HCT116 (cell line): Measurements from ENCODE around the gene DDTL.

Experiments used
- ATF3 ChIP-seq: IDR thresholded peaks from 2 replicates; pipeline ENCODE4 v1.6.1; 2012
- CTCF ChIP-seq, 3 experiments: fragments of 200-600 bp in 1 of 3; sonication (generic) in 1 of 3; IDR thresholded peaks in 2 of 3; conservative IDR thresholded peaks in 1 of 3; 2 replicates each; pipeline ENCODE4 v1.5.1; 2012 to 2017; ENCODE audit warnings: low read depth in 2 of 3, low read length in 2 of 3, antibody characterized with exemption in 1 of 3, borderline replicate concordance in 1 of 3, control low read depth in 1 of 3, mild to moderate bottlenecking in 1 of 3, mixed read lengths in 1 of 3, mixed run types in 1 of 3, moderate library complexity in 1 of 3; ENCODE audit not compliant: insufficient read depth in 1 of 3
- EGR1 ChIP-seq: IDR thresholded peaks from 2 replicates; pipeline ENCODE4 v1.6.1; 2012; ENCODE audit warnings: low read depth
- ELF1 ChIP-seq: IDR thresholded peaks from 2 replicates; pipeline ENCODE4 v1.6.1; 2012; ENCODE audit warnings: low read depth, borderline replicate concordance
- EZH2 ChIP-seq: fragments of 200-600 bp; sonication (generic); IDR thresholded peaks from 2 replicates; pipeline ENCODE4 v1.6.1; 2017; ENCODE audit warnings: antibody characterized with exemption, mixed run types
- EZH2phosphoT487 ChIP-seq: fragments of 200-600 bp; IDR thresholded peaks from 2 replicates; pipeline ENCODE4 v1.6.1; 2018; ENCODE audit warnings: antibody characterized with exemption, borderline replicate concordance
- MAX ChIP-seq: IDR thresholded peaks from 2 replicates; pipeline ENCODE4 v1.6.1; 2012
- POLR2A ChIP-seq: IDR thresholded peaks from 2 replicates; pipeline ENCODE4 v1.7.0; 2011; ENCODE audit warnings: borderline replicate concordance; ENCODE audit not compliant: insufficient read depth, insufficient read length; ENCODE audit errors: extremely low read depth
- RAD21 ChIP-seq: IDR thresholded peaks from 2 replicates; pipeline ENCODE4 v1.6.1; 2012; ENCODE audit warnings: low read depth, mild to moderate bottlenecking
- REST ChIP-seq: IDR thresholded peaks from 2 replicates; pipeline ENCODE4 v1.6.1; 2012; ENCODE audit warnings: low read depth
- YY1 ChIP-seq: IDR thresholded peaks from 2 replicates; pipeline ENCODE4 v1.6.1; 2011; ENCODE audit warnings: low read length, low read depth, moderate library complexity, mild to moderate bottlenecking; ENCODE audit not compliant: insufficient replicate concordance; ENCODE audit errors: extremely low read depth
- ZFX ChIP-seq: fragments of 450-650 bp; IDR thresholded peaks from 2 replicates; pipeline ENCODE4 v1.6.1; 2017
- ZNF274 ChIP-seq: fragments of 200-500 bp; sonication (Bioruptor generic); IDR thresholded peaks from 2 replicates; pipeline ENCODE4 v1.6.1; 2014; ENCODE audit warnings: mild to moderate bottlenecking, low read depth, low read length, inconsistent platforms

- TF ChIP-seq RAD21 (no peak), CTCF (IDR thresholded peaks at IDR 0.05 in 2 of 3, conservative IDR thresholded peaks at IDR 0.05 in 1 of 3; ENCODE audit: borderline replicate concordance in 1 of 3, insufficient read depth in 1 of 3, low read depth in 2 of 3, low read length in 2 of 3) (no peak), EZH2phosphoT487 (no peak), ATF3 (no peak), EGR1 (no peak), MAX (no peak), POLR2A (no peak), YY1 (no peak), ZNF274 (no peak), REST (no peak), ZFX (no peak), ELF1 (no peak), EZH2 (no peak)
Measured at GRCh38 chr22:24007253-24008021, 40.7 kb downstream of the DDTL start.
